Skeletal muscle satellite cell (primary cell): Measurements from ENCODE around the gene SLC35D2.

ENCODE experiments used
- H3K27me3 ChIP-seq: 2 replicates; pipeline ENCODE4 v1.7.0; 2013; ENCODE audit warnings: low read length; ENCODE audit not compliant: control insufficient read depth, insufficient read depth
- H3K36me3 ChIP-seq: 2 replicates; pipeline ENCODE4 v1.7.0; 2013; ENCODE audit warnings: mild to moderate bottlenecking, control low read depth, low read length; ENCODE audit not compliant: insufficient read depth
- H3K4me1 ChIP-seq: 2 replicates; pipeline ENCODE4 v1.7.0; 2013; ENCODE audit warnings: low read length; ENCODE audit not compliant: control insufficient read depth, insufficient read depth
- H3K4me2 ChIP-seq: 2 replicates; pipeline ENCODE4 v1.7.0; 2013; ENCODE audit warnings: mild to moderate bottlenecking, low read length
- H3K4me3 ChIP-seq: 2 replicates; pipeline ENCODE4 v1.7.0; 2013; ENCODE audit warnings: low read length
- H3K9ac ChIP-seq: 2 replicates; pipeline ENCODE4 v1.7.0; 2013; ENCODE audit warnings: mild to moderate bottlenecking, low read depth, low read length, moderate library complexity
- H3K9me3 ChIP-seq: replicated peaks from 2 replicates; pipeline ENCODE4 v1.7.0; 2013; ENCODE audit warnings: mild to moderate bottlenecking, control low read depth, low read length

SLC35D2 gene

GRCh38 chr9:96394832-96395496 lies 11.5 kb upstream of the SLC35D2 start:
- H3K9me3 ChIP-seq = no peaks in the 10 kb centered on the region
- no peaks in the 10 kb centered on the region for H3K4me1 ChIP-seq
- no peak overlapping the region for H3K9ac ChIP-seq
- peaks cover 3% of the 10 kb centered on the region for H3K36me3 ChIP-seq
- H3K27me3 ChIP-seq = no peaks in the 10 kb centered on the region
- H3K4me3 ChIP-seq = no peak overlapping the region
- no peak overlapping the region for H3K4me2 ChIP-seq

- no peak overlapping the region for H3K9ac ChIP-seq
These were observed 8.8 kb upstream of the SLC35D2 start for GRCh38 chr9:96392263-96392662.

GRCh38 chr9:96391021-96391765 lies 7.7 kb upstream of the SLC35D2 start:
- no peaks in the 10 kb centered on the region for H3K27me3 ChIP-seq
- H3K9ac ChIP-seq = no peak overlapping the region
- H3K9me3 ChIP-seq = no peaks in the 10 kb centered on the region
- H3K4me2 ChIP-seq = no peak overlapping the region
- H3K36me3 ChIP-seq = peaks cover 3% of the 10 kb centered on the region
- H3K4me3 ChIP-seq = no peak overlapping the region
- no peaks in the 10 kb centered on the region for H3K4me1 ChIP-seq

More at GRCh38 chr9:96392263-96392662, 8.8 kb upstream of the SLC35D2 start:
- Histone ChIP-seq H3K36me3 (peaks cover 3% of the 10 kb centered on the region), H3K4me2 (no peak overlapping the region), H3K4me1 (no peaks in the 10 kb centered on the region), H3K9me3 (no peaks in the 10 kb centered on the region), H3K4me3 (no peak overlapping the region), H3K27me3 (no peaks in the 10 kb centered on the region)

- H3K9me3 ChIP-seq = no peaks in the 10 kb centered on the region
- H3K4me2 ChIP-seq = no peak overlapping the region
- no peak overlapping the region for H3K9ac ChIP-seq
- H3K4me1 ChIP-seq = peaks cover 5% of the 10 kb centered on the region
- H3K27me3 ChIP-seq = no peaks in the 10 kb centered on the region
- peaks cover 3% of the 10 kb centered on the region for H3K36me3 ChIP-seq
- H3K4me3 ChIP-seq = no peak overlapping the region
These were observed 4.6 kb upstream of the SLC35D2 start for GRCh38 chr9:96388144-96388543.

- Histone ChIP-seq H3K4me1 (peaks cover 11% of the 10 kb centered on the region), H3K4me3 (no peak overlapping the region), H3K4me2 (no peak overlapping the region), H3K36me3 (peaks cover 3% of the 10 kb centered on the region), H3K27me3 (no peaks in the 10 kb centered on the region), H3K9ac (no peak overlapping the region), H3K9me3 (no peaks in the 10 kb centered on the region)
These were observed 2.6 kb upstream of the SLC35D2 start for GRCh38 chr9:96386157-96386556.

- H3K9me3 ChIP-seq = no peaks in the 10 kb centered on the region
- peaks cover 12% of the 10 kb centered on the region for H3K4me1 ChIP-seq
- H3K27me3 ChIP-seq = no peaks in the 10 kb centered on the region
- H3K9ac ChIP-seq = peak overlapping the region; percentile 87
- H3K36me3 ChIP-seq = no peaks in the 10 kb centered on the region
- H3K4me2 ChIP-seq = peak overlapping the region; percentile 83
- H3K4me3 ChIP-seq = peak overlapping the region; percentile 71
These were observed 709 bp downstream of the SLC35D2 start for GRCh38 chr9:96382839-96383164.

- Histone ChIP-seq H3K27me3 (no peaks in the 10 kb centered on the region), H3K36me3 (no peaks in the 10 kb centered on the region), H3K9ac (no peak overlapping the region), H3K4me1 (peaks cover 18% of the 10 kb centered on the region), H3K4me2 (peak overlapping the region; percentile 83), H3K4me3 (peak overlapping the region; percentile 71), H3K9me3 (no peaks in the 10 kb centered on the region)
These were observed 1.3 kb downstream of the SLC35D2 start for GRCh38 chr9:96382175-96382574.

- Histone ChIP-seq H3K27me3 (no peaks in the 10 kb centered on the region), H3K4me2 (no peak overlapping the region), H3K4me3 (no peak overlapping the region), H3K9me3 (no peaks in the 10 kb centered on the region), H3K9ac (no peak overlapping the region), H3K4me1 (peaks cover 22% of the 10 kb centered on the region), H3K36me3 (no peaks in the 10 kb centered on the region)
These were observed 1.8 kb downstream of the SLC35D2 start for GRCh38 chr9:96381696-96382095.

GRCh38 chr9:96381125-96381524 lies 2.4 kb downstream of the SLC35D2 start:
- Histone ChIP-seq H3K9ac (no peak overlapping the region), H3K36me3 (no peaks in the 10 kb centered on the region), H3K9me3 (no peaks in the 10 kb centered on the region), H3K4me2 (no peak overlapping the region), H3K4me1 (peaks cover 22% of the 10 kb centered on the region), H3K27me3 (no peaks in the 10 kb centered on the region), H3K4me3 (no peak overlapping the region)

GRCh38 chr9:96379461-96379860 lies 4.0 kb downstream of the SLC35D2 start:
- Histone ChIP-seq H3K4me3 (no peak overlapping the region), H3K9ac (no peak overlapping the region), H3K36me3 (no peaks in the 10 kb centered on the region), H3K27me3 (no peaks in the 10 kb centered on the region), H3K4me2 (no peak overlapping the region), H3K4me1 (peaks cover 22% of the 10 kb centered on the region), H3K9me3 (no peaks in the 10 kb centered on the region)

GRCh38 chr9:96378187-96378586 lies 5.3 kb downstream of the SLC35D2 start:
- Histone ChIP-seq H3K4me2 (no peak overlapping the region), H3K36me3 (no peaks in the 10 kb centered on the region), H3K4me1 (peaks cover 17% of the 10 kb centered on the region)

More at GRCh38 chr9:96378187-96378586, 5.3 kb downstream of the SLC35D2 start:
- H3K9ac ChIP-seq = no peak overlapping the region
- no peaks in the 10 kb centered on the region for H3K9me3 ChIP-seq
- no peaks in the 10 kb centered on the region for H3K27me3 ChIP-seq
- no peak overlapping the region for H3K4me3 ChIP-seq
